LNCAP (cell line): ENCODE data around the gene FSIP1.

Source experiments
- CTCF ChIP-seq: fragments of 450-650 bp; IDR thresholded peaks from 2 replicates; pipeline ENCODE4 v1.5.1; 2017; ENCODE audit warnings: mild to moderate bottlenecking

The FSIP1 gene

GRCh38 chr15:39690881-39691634 is 91.6 kb downstream of the FSIP1 start:
- TF ChIP-seq CTCF, result no peak

- TF ChIP-seq CTCF, result no peak
Observed at GRCh38 chr15:39687965-39688364, 94.7 kb downstream of the FSIP1 start.

GRCh38 chr15:39685999-39686613 is 96.5 kb downstream of the FSIP1 start:
- TF ChIP-seq CTCF, result peak; percentile 82

- TF ChIP-seq CTCF, result no peak
Observed at GRCh38 chr15:39685367-39685766, 97.3 kb downstream of the FSIP1 start.

- TF ChIP-seq CTCF, result no peak
Observed at GRCh38 chr15:39684233-39684632, 98.4 kb downstream of the FSIP1 start.

- no peak for TF ChIP-seq CTCF
Observed at GRCh38 chr15:39682366-39682765, 100.3 kb downstream of the FSIP1 start.

- TF ChIP-seq CTCF, result no peak
Observed at GRCh38 chr15:39680868-39681267, 101.8 kb downstream of the FSIP1 start.
